ENCODE measurements around the gene METTL25B. TPM values are rescaled to one million over a fixed set of nuclear protein-coding genes. Genes with fewer than 3 reads are reported as not detected.

METTL25B gene
- total RNA-seq, 1 experiment from 2014 or later: 52.7 TPM

GRCh38 chr1:156705321-156705917 lies 22.9 kb upstream of the METTL25B start, which contains the start of gene CRABP2:
Gene CRABP2 (minus strand): TSS chr1:156705583. CDS start chr1:156705446, 137 bp downstream.
- H3K27me3 Mint-ChIP-seq (ENCODE audit: unreplicated experiment): peaks cover 13% of the 10 kb centered on the region
- CTCF ChIA-PET: interaction anchor here (0.7 to 7.1 kb wide), 6 partner anchors 13 to 154 kb away, joined by 3 to 130 read pairs (median 5); no protein-coding TSS in a partner anchor
- H3K36me3 Mint-ChIP-seq (ENCODE audit: insufficient read depth, unreplicated experiment): peaks cover 23% of the 10 kb centered on the region
- BruUV-seq (replicated peaks): no TSS peak
- H3K9me3 Mint-ChIP-seq (ENCODE audit: low read depth, unreplicated experiment): no peaks in the 10 kb centered on the region
- H3K27ac Mint-ChIP-seq (ENCODE audit: unreplicated experiment): peak within 1 kb of the TSS; percentile 66
- H3K4me1 Mint-ChIP-seq (ENCODE audit: low read depth, unreplicated experiment): peaks cover 37% of the 10 kb centered on the region
- DNase-seq: no peak
- intact Hi-C loops (cut with micrococcal nuclease; ENCODE audit: unreplicated experiment): loop anchor here (1.0 kb wide), 1 partner anchor 16 kb away; no protein-coding TSS in a partner anchor
- TF ChIP-seq CTCF (IDR thresholded peaks at IDR 0.05; ENCODE audit: unreplicated experiment): no peak
- peak within 1 kb of the TSS; percentile 67 for H3K4me3 Mint-ChIP-seq (ENCODE audit: low read depth, unreplicated experiment)

- Mint-ChIP-seq H3K4me1 (ENCODE audit: low read depth, unreplicated experiment) (peaks cover 37% of the 10 kb centered on the region), H3K36me3 (ENCODE audit: insufficient read depth, unreplicated experiment) (peaks cover 23% of the 10 kb centered on the region), H3K4me3 (ENCODE audit: low read depth, unreplicated experiment) (peak overlapping the region; percentile 67), H3K27ac (ENCODE audit: unreplicated experiment) (peak overlapping the region; percentile 64), H3K27me3 (ENCODE audit: unreplicated experiment) (peaks cover 13% of the 10 kb centered on the region), H3K9me3 (ENCODE audit: low read depth, unreplicated experiment) (no peaks in the 10 kb centered on the region)
- intact Hi-C loops (cut with micrococcal nuclease; ENCODE audit: unreplicated experiment): loop anchor here (1.0 kb wide), 1 partner anchor 17 kb away; no protein-coding TSS in a partner anchor
- CTCF ChIA-PET: interaction anchor here (0.6 to 7.1 kb wide), 8 partner anchors 13 to 154 kb away, joined by 3 to 130 read pairs (median 4); no protein-coding TSS in a partner anchor
- peak; percentile 96 for TF ChIP-seq CTCF (IDR thresholded peaks at IDR 0.05; ENCODE audit: unreplicated experiment)
- peak; percentile 72 for DNase-seq
- no TSS peak for BruUV-seq (replicated peaks)
Measured at GRCh38 chr1:156705918-156706656, 22.2 kb upstream of the METTL25B start.

DNA sequence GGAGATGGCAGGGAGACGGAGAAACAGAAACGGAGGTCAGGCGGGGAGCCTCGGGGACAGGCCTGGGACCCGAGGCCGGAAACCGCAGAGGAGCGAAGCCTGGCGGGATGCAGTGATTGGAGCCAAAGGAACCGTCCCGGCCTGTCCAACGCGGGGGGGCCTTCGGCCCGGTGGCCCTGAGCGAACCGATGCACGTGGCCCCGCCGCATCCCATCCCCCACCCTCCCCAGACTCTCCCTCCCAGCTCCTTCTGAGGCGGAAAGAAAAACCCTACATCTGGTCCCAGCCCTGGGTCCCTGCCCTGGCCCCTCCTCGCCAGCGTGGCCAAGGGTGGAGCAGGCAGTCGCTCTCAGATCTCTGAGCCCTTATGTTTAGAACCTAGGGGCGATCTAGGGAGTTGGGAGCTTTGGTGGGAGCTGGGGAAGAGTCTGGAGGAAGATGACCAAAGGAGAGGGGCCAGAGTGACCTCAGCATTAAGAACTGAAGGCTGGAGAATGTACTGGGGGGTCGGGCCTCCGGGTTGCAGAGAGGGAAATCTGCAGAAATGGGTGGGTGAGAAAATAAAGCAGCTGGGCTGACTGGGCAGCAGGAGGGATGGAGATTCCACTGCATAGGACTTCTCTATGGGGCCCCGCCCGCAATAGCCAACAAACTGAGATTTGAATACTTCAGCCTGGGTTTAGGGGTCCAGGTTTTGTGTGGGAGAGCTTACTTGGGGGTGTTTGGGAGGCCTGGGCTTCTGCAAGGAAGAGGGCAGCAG lies 21.4 kb upstream of the METTL25B start:
- Mint-ChIP-seq H3K36me3 (ENCODE audit: insufficient read depth, unreplicated experiment) (peaks cover 23% of the 10 kb centered on the region), H3K27me3 (ENCODE audit: unreplicated experiment) (peaks cover 13% of the 10 kb centered on the region), H3K4me3 (ENCODE audit: low read depth, unreplicated experiment) (peak overlapping the region; percentile 67), H3K4me1 (ENCODE audit: low read depth, unreplicated experiment) (peaks cover 37% of the 10 kb centered on the region), H3K9me3 (ENCODE audit: low read depth, unreplicated experiment) (no peaks in the 10 kb centered on the region), H3K27ac (ENCODE audit: unreplicated experiment) (no peak overlapping the region)
- CTCF ChIA-PET: interaction anchor here (0.6 to 7.1 kb wide), 7 partner anchors 12 to 221 kb away, joined by 3 to 130 read pairs (median 4); no protein-coding TSS in a partner anchor
- TF ChIP-seq CTCF (IDR thresholded peaks at IDR 0.05; ENCODE audit: unreplicated experiment): no peak
- BruUV-seq (replicated peaks): no TSS peak
- no peak for DNase-seq
- intact Hi-C loops (cut with micrococcal nuclease; ENCODE audit: unreplicated experiment): no loop called here

All from Calu3 (cell line).